Left lobe of liver (tissue), 2 donors: ENCODE measurements around the gene NMT1. TPM values are rescaled to one million over a fixed set of nuclear protein-coding genes. Genes with fewer than 3 reads are reported as not detected.
A peak's percentile ranks its signal among the peaks of the same experiment; 100 is the strongest.

ENCODE experiments used
- ATAC-seq: fragments of 200-7000 bp; cut with Tn5 transposase; one replicate; pipeline ENCODE4 v1.9.1; 2020; ENCODE audit warnings: mild to moderate bottlenecking, moderate library complexity
- DNase-seq: peaks from one replicate; pipeline ENCODE4 v3.0.0-alpha.2; 2020; ENCODE audit warnings: low spot score
- total RNA-seq: library from RNA; stranded (reverse); gene quantifications from one replicate; pipeline ENCODE4 v1.2.1, GENCODE V29; 2021
- donor health status: DM: no; HTN: no; CAD: no; lungs with moderate emphysema.
- donor health status: DM: no; HTN: yes; CAD: no.

The NMT1 gene
- total RNA-seq, 1 donor from 2014 or later, result 77.0 TPM

- no peak for ATAC-seq
Measured at GRCh38 chr17:45131616-45132319, 70.7 kb downstream of the NMT1 start.

GRCh38 chr17:45132320-45132571, 71.1 kb downstream of the NMT1 start, which contains the start of gene PLCD3:
Gene PLCD3, minus strand, starts transcription at chr17:45132515. Its CDS starts 105 bp downstream, at chr17:45132410.
- DNase-seq (no peak), ATAC-seq (no peak)

More at GRCh38 chr17:45131616-45132319, 70.7 kb downstream of the NMT1 start:
- DNase-seq, result peak; percentile 66

GRCh38 chr17:45132572-45133463, 71.7 kb downstream of the NMT1 start:
- peak; percentile 71 for ATAC-seq
- peak; percentile 84 for DNase-seq

- peak; percentile 98 for DNase-seq
- ATAC-seq, result peak; percentile 71
Measured at GRCh38 chr17:45135192-45135977, 74.3 kb downstream of the NMT1 start, which contains the start of gene ACBD4. Gene ACBD4, plus strand, starts transcription at chr17:45135687. Its CDS starts 458 bp downstream, at chr17:45136145.

- no peak for ATAC-seq
- DNase-seq, result no peak
Measured at GRCh38 chr17:45135978-45136791, 75.1 kb downstream of the NMT1 start.

GRCh38 chr17:45136846-45137560, 75.9 kb downstream of the NMT1 start:
- ATAC-seq (no peak), DNase-seq (peak; percentile 48)

GRCh38 chr17:45137561-45138305, 76.6 kb downstream of the NMT1 start:
- DNase-seq (peak; percentile 97), ATAC-seq (peak; percentile 70)

GRCh38 chr17:45138911-45139532, 77.9 kb downstream of the NMT1 start:
- DNase-seq, result no peak
- no peak for ATAC-seq

- ATAC-seq (no peak), DNase-seq (no peak)
Measured at GRCh38 chr17:45139533-45139920, 78.4 kb downstream of the NMT1 start.

GRCh38 chr17:45143094-45143670, 82.1 kb downstream of the NMT1 start:
- no peak for ATAC-seq
- no peak for DNase-seq

- peak; percentile 50 for ATAC-seq
Measured at GRCh38 chr17:45143767-45144198, 82.7 kb downstream of the NMT1 start.

GRCh38 chr17:45144199-45145034, 83.3 kb downstream of the NMT1 start:
- DNase-seq, result peak; percentile 71
- peak; percentile 47 for ATAC-seq

More at GRCh38 chr17:45143767-45144198, 82.7 kb downstream of the NMT1 start:
- peak; percentile 89 for DNase-seq

- ATAC-seq, result no peak
- no peak for DNase-seq
Measured at GRCh38 chr17:45145035-45145389, 83.9 kb downstream of the NMT1 start.

GRCh38 chr17:45146166-45146565, 85.0 kb downstream of the NMT1 start:
- DNase-seq (no peak), ATAC-seq (no peak)

GRCh38 chr17:45146592-45146889, 85.4 kb downstream of the NMT1 start:
- DNase-seq (no peak), ATAC-seq (no peak)

GRCh38 chr17:45146890-45147580, 85.9 kb downstream of the NMT1 start:
- no peak for DNase-seq
- ATAC-seq, result peak; percentile 1
